Heart left ventricle (tissue), 16 donors: ENCODE measurements around the gene RNF13. TPM values are rescaled to one million over a fixed set of nuclear protein-coding genes. Genes with fewer than 3 reads are reported as not detected.
A peak's percentile ranks its signal among the peaks of the same experiment; 100 is the strongest.

ENCODE experiments used
- ATAC-seq, 4 donors: fragments of 200-7000 bp; cut with Tn5 transposase; one replicate each; pipeline ENCODE4 v1.9.1; 2020 to 2022; ENCODE audit warnings: moderate library complexity in 4 of 4, mild to moderate bottlenecking in 3 of 4, moderate number of reproducible peaks in 1 of 4
- DNase-seq, 5 donors: peaks; one replicate each; pipeline ENCODE4 v3.0.0-alpha.2; 2020
- H3K27ac ChIP-seq, 12 donors: fragments of 200-600 bp; sonication (generic) in 4 of 12; one replicate each; pipeline versions ENCODE4 v1.5.0 to v1.8.0; 2016 to 2022; ENCODE audit warnings: mild to moderate bottlenecking in 2 of 12
- H3K27me3 ChIP-seq, 9 donors: fragments of 200-600 bp; sonication (generic) in 2 of 9; one replicate each; pipeline versions ENCODE4 v1.5.1 to v1.8.0; 2016 to 2022; ENCODE audit warnings: mild to moderate bottlenecking in 3 of 9
- H3K36me3 ChIP-seq, 9 donors: fragments of 200-600 bp; sonication (generic) in 2 of 9; one replicate each; pipeline versions ENCODE4 v1.5.0 to v1.8.0; 2018 to 2022; ENCODE audit warnings: mild to moderate bottlenecking in 2 of 9
- H3K4me1 ChIP-seq, 12 donors: fragments of 200-600 bp; sonication (generic) in 4 of 12; one replicate each; pipeline versions ENCODE4 v1.5.0 to v1.8.0; 2016 to 2022; ENCODE audit warnings: mild to moderate bottlenecking in 3 of 12
- H3K4me3 ChIP-seq, 12 donors: fragments of 200-600 bp; sonication (generic) in 4 of 12; one replicate each; pipeline versions ENCODE4 v1.5.0 to v1.8.0; 2017 to 2022; ENCODE audit warnings: mild to moderate bottlenecking in 9 of 12, moderate library complexity in 4 of 12
- H3K9me3 ChIP-seq, 12 donors: fragments of 200-600 bp; sonication (generic) in 4 of 12; one replicate each; pipeline versions ENCODE4 v1.5.0 to v1.8.0; 2016 to 2022; ENCODE audit warnings: mild to moderate bottlenecking in 1 of 12
- POLR2A ChIP-seq, 2 donors: fragments of 450-650 bp; IDR thresholded peaks; one replicate each; pipeline ENCODE4 v1.6.1; 2017; ENCODE audit warnings: antibody characterized with exemption in 2 of 2, mild to moderate bottlenecking in 2 of 2, moderate library complexity in 2 of 2
- WGBS, 4 donors: extraction: QIAGEN DNeasy Blood & Tissue Kit in 2 of 4; methylation state at CpG; one replicate each; pipeline versions ENCODE4 v1.1.5 to v1.1.7; 2013 to 2018; 5-methylcytosine and 5-hydroxymethylcytosine counted together
- intact Hi-C, 10 donors: fragments of 100-400 bp; cut with DNase I; formaldehyde crosslinking; loops; one replicate each; pipeline versions ENCODE4 v1.11.1 to v1.14.2; 2022
- polyA plus RNA-seq, 2 donors: library from polyadenylated mRNA; stranded (reverse); fragments of 200-250 nt; gene quantifications; one replicate each; pipeline ENCODE4 v1.2.3, GENCODE V29; 2013
- total RNA-seq, 9 donors: library from RNA; depleted of rRNA in 2 of 9; stranded (reverse); fragments of >200 nt in 2 of 9; fragmentation: NEBNext Ultra II Directional in 3 of 9; extraction: Animal tissue kit (Norgen Biotek cat#: 25700) in 3 of 9; gene quantifications; one replicate each; pipeline versions ENCODE4 v1.1.0 to v1.2.4, GENCODE V29; 2016 to 2023
- TF ChIP-seq, protein P1 (sequence below), 12 donors: fragments of 200-600 bp; sonication (generic) in 4 of 12; IDR thresholded peaks; one replicate each; pipeline versions ENCODE4 v1.5.0 to v1.8.0; 2018 to 2022; ENCODE audit warnings: antibody characterized with exemption in 12 of 12, mild to moderate bottlenecking in 5 of 12
- donor health status: ischemic (EF 13 %, LVEDD 7.1; RV severe dilation, severe dysfunction).
- donor health status: healthy with polysubstance abuse.
- donor health status: DM: no; HTN: yes; CAD: no.
- donor health status: DM: no; HTN: no; CAD: no.
- donor health status: ischemic (EF 25% LVEDD 6.9; RV normal size, moderate dysfunction).
- donor health status: ischemic (EF 25% LVEDD 5.7; RV mildly dilated, moderate dysfunction).
- donor health status: healthy.
- donor health status: DM: yes; HTN: yes; CAD: no.
- donor health status: ischemic (EF 35%, LVEDD 5.7; RV mildly dilated, moderate dysfunction).
- donor health status: nonischemic (EF 11% LVEDD 7.7; RV severe dilation, severe dysfunction).
- donor health status: DM: yes; HTN: yes; CAD: no.
- donor health status: PGD.
- donor health status: ischemic (EF 29% LVEDD 5.4; RV normal size, mild dysfunction).
- donor health status: nonischemic (EF 23%, LVEDD 6.1; RV moderate dilation, normal function).

Gene RNF13
- total and polyA plus RNA-seq, 11 donors = 21.4 to 77.6 (median 55.1) TPM

GRCh38 chr3:149850787-149851584 is 38.0 kb downstream of the RNF13 start:
- H3K9me3 ChIP-seq = no peaks in the 10 kb centered on the region
- no peaks in the 10 kb centered on the region for H3K27me3 ChIP-seq
- H3K4me1 ChIP-seq = peaks cover 0 to 21% (median 0%) of the 10 kb centered on the region in 12 donors
- intact Hi-C loops = no loop called here
- ATAC-seq (peak in 3 of 4 donors; percentile 45 to 80 (median 76)), DNase-seq (peak in 2 of 5 donors; percentile 10 to 18)
- WGBS, 4 donors = 61 to 74% (median 67%) methylated on average over 6 of the region's 6 CpGs
- no peak overlapping the region for H3K4me3 ChIP-seq
- peaks cover 0 to 73% (median 52%) of the 10 kb centered on the region in 9 donors for H3K36me3 ChIP-seq
- no peak for TF ChIP-seq POLR2A (IDR thresholded peaks at IDR 0.05)
- TF ChIP-seq, protein P1, sequence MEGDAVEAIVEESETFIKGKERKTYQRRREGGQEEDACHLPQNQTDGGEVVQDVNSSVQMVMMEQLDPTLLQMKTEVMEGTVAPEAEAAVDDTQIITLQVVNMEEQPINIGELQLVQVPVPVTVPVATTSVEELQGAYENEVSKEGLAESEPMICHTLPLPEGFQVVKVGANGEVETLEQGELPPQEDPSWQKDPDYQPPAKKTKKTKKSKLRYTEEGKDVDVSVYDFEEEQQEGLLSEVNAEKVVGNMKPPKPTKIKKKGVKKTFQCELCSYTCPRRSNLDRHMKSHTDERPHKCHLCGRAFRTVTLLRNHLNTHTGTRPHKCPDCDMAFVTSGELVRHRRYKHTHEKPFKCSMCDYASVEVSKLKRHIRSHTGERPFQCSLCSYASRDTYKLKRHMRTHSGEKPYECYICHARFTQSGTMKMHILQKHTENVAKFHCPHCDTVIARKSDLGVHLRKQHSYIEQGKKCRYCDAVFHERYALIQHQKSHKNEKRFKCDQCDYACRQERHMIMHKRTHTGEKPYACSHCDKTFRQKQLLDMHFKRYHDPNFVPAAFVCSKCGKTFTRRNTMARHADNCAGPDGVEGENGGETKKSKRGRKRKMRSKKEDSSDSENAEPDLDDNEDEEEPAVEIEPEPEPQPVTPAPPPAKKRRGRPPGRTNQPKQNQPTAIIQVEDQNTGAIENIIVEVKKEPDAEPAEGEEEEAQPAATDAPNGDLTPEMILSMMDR (IDR thresholded peaks at IDR 0.05) = no peak
- H3K27ac ChIP-seq = no peak overlapping the region

GRCh38 chr3:149858911-149859310 is 45.9 kb downstream of the RNF13 start:
- Histone ChIP-seq H3K9me3 (no peaks in the 10 kb centered on the region), H3K36me3 (peaks cover 0 to 64% (median 31%) of the 10 kb centered on the region in 9 donors), H3K4me3 (no peak overlapping the region), H3K27ac (no peak overlapping the region), H3K27me3 (no peaks in the 10 kb centered on the region), H3K4me1 (no peaks in the 10 kb centered on the region)
- ATAC-seq (no peak), DNase-seq (no peak)
- 42 to 66% (median 47%) methylated on average over 2 of the region's 2 CpGs for WGBS, 4 donors
- no peak for TF ChIP-seq POLR2A (IDR thresholded peaks at IDR 0.05)
- TF ChIP-seq, protein P1 (IDR thresholded peaks at IDR 0.05) = no peak
- intact Hi-C loops = no loop called here

DNA sequence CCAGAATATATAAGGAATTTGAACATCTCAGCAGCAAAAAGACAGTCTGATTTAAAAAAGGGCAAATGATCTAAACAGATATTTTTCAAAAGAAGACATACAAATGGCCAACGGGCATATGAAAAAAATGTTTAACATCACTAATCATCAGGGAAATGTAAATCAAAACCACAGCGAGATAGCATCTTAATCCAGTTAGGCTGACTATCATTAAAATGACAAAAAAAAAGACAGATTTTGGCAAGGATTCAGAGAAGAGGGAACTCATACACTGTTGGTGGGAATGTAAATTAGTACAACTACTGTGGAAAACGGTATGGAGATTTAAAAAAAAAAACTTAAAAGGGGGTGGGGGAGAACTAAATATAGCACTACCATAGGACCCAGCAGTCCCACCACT is 47.9 kb downstream of the RNF13 start:
- Histone ChIP-seq H3K4me3 (no peak overlapping the region), H3K4me1 (no peaks in the 10 kb centered on the region), H3K27me3 (no peaks in the 10 kb centered on the region), H3K36me3 (peaks cover 0 to 44% (median 12%) of the 10 kb centered on the region in 9 donors), H3K9me3 (peaks cover 0 to 2% (median 0%) of the 10 kb centered on the region in 12 donors), H3K27ac (no peak overlapping the region)
- TF ChIP-seq, protein P1 (IDR thresholded peaks at IDR 0.05) = no peak
- TF ChIP-seq POLR2A (IDR thresholded peaks at IDR 0.05) = no peak
- intact Hi-C loops = no loop called here
- WGBS, 4 donors = 75 to 84% (median 79%) methylated on average over 3 of the region's 3 CpGs
- ATAC-seq (no peak), DNase-seq (no peak)

GRCh38 chr3:149867563-149867962 is 54.5 kb downstream of the RNF13 start:
- Histone ChIP-seq H3K27ac (no peak overlapping the region), H3K27me3 (no peaks in the 10 kb centered on the region), H3K4me3 (no peak overlapping the region), H3K9me3 (peaks cover 0 to 33% (median 16%) of the 10 kb centered on the region in 12 donors), H3K36me3 (peaks cover 0 to 15% (median 9%) of the 10 kb centered on the region in 9 donors), H3K4me1 (no peaks in the 10 kb centered on the region)
- intact Hi-C loops = no loop called here
- DNase-seq (no peak), ATAC-seq (no peak)
- TF ChIP-seq, protein P1 (IDR thresholded peaks at IDR 0.05) = no peak
- TF ChIP-seq POLR2A (IDR thresholded peaks at IDR 0.05) = no peak
- 94 to 98% (median 96%) methylated on average over 1 of the region's 1 CpG for WGBS, 4 donors
